HG02588 (cell line): ENCODE measurements around the gene CFLAR.
"Not testable (repeated sequence)": the region's sequence is repeated elsewhere in the genome, so short reads cannot be mapped to it uniquely, and the experiment has no call there.

Experiments
- ATAC-seq: cut with Tn5 transposase; IDR thresholded peaks from one replicate; pipeline ENCODE4 v1.9.1; 2021; ENCODE audit warnings: mild to moderate bottlenecking, moderate library complexity; ENCODE audit not compliant: unreplicated experiment

Gene CFLAR

GRCh38 chr2:201144101-201145051 is 28.4 kb downstream of the CFLAR start:
- ATAC-seq: no peak

- no peak for ATAC-seq
These were observed 32.5 kb downstream of the CFLAR start for GRCh38 chr2:201148434-201148990.

GRCh38 chr2:201149064-201149820 is 33.3 kb downstream of the CFLAR start:
- no peak for ATAC-seq

- not testable (repeated sequence) for ATAC-seq
These were observed 33.8 kb downstream of the CFLAR start for GRCh38 chr2:201149821-201150165.

- ATAC-seq: no peak
These were observed 34.6 kb downstream of the CFLAR start for GRCh38 chr2:201150454-201151020.

GRCh38 chr2:201151127-201151981 is 35.4 kb downstream of the CFLAR start:
- peak; percentile 67 for ATAC-seq

GRCh38 chr2:201152517-201152916 is 36.6 kb downstream of the CFLAR start:
- no peak for ATAC-seq

GRCh38 chr2:201152999-201153815 is 37.2 kb downstream of the CFLAR start:
- no peak for ATAC-seq

- ATAC-seq: no peak
These were observed 38.8 kb downstream of the CFLAR start for GRCh38 chr2:201154615-201155399.

GRCh38 chr2:201156036-201156435 is 40.1 kb downstream of the CFLAR start:
- no peak for ATAC-seq

- no peak for ATAC-seq
These were observed 40.7 kb downstream of the CFLAR start for GRCh38 chr2:201156640-201157039.

- peak; percentile 27 for ATAC-seq
These were observed 41.7 kb downstream of the CFLAR start for GRCh38 chr2:201157694-201158093.

- ATAC-seq: peak; percentile 89
These were observed 42.4 kb downstream of the CFLAR start for GRCh38 chr2:201158111-201158929.

GRCh38 chr2:201164166-201164565 is 48.2 kb downstream of the CFLAR start:
- ATAC-seq: no peak

- ATAC-seq: no peak
These were observed 51.6 kb downstream of the CFLAR start for GRCh38 chr2:201167546-201167945.

GRCh38 chr2:201168496-201168895 is 52.5 kb downstream of the CFLAR start:
- not testable (repeated sequence) for ATAC-seq

- ATAC-seq: no peak
These were observed 55.4 kb downstream of the CFLAR start for GRCh38 chr2:201171259-201171814.

- no peak for ATAC-seq
These were observed 56.3 kb downstream of the CFLAR start for GRCh38 chr2:201172279-201172678.
